Cerebellar nuclear complex (tissue), 1 donor: ENCODE results near the gene RNF26.
"Not testable (repeated sequence)": the region's sequence is repeated elsewhere in the genome, so short reads cannot be mapped to it uniquely, and the experiment has no call there.

ENCODE experiments used
- DNase-seq, 2 experiments: peaks; one replicate each; lab custom pipeline; 2025; lab: John Stamatoyannopoulos, UW

RNF26 gene

DNA sequence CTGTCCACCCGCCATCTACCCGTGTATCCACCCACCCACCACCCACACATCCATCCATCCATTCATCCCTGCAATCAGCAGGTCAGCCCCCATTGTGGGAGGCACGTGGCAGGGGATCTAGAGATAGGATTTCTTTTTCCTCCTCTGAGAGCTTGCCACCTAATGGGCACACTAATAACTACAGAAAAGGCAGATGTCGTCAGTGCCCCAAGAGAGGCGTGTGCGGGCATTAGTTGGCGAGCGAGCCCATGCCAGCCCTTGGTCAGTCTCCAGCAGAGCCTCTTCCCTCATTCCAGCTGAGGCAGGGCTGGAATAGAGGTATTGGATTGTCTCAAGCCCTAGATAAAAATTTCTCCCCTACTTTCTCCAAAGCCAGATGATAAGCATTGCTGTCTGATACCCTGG lies 37.5 kb downstream of the RNF26 start:
- no peak for DNase-seq

DNA sequence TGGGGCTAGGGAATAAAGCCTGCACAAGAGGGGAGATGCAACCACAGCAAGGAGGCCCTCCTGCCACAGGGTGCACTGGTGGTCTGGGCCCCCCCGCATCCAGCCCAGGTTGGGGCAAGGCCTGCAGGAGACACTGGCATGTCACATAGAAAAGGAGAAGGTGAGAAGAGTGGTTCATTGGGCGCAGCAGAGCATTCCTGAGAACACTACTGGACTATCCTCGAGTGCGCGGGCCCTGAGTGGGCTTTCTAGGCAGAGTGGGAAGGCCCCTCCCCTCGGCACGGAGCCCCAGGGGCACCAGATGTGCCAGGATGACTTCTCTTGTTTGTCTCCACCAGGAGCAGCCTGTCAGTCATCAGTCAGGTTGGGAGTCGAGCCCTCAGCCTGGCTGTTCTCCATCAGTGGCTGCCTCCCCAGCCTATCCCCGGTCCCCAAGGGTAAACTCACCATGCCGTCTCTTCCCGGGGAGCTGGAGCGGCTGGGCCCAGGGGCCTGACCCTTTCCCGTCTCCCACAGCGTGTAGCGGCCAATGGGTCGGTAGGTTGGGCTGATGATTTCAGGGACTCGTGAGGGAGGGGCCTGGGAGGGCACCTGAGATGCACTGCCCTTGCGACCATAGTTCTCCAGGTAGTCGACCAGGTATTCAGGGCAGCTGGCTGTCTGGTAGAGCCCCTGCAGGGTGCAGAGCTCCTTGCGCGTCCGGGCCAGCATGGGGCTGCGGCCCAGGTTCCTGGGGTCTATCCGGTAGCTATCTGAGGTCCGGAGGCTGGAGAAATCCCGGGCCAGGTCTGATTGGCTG lies 38.1 kb downstream of the RNF26 start:
- DNase-seq, result no peak

DNA sequence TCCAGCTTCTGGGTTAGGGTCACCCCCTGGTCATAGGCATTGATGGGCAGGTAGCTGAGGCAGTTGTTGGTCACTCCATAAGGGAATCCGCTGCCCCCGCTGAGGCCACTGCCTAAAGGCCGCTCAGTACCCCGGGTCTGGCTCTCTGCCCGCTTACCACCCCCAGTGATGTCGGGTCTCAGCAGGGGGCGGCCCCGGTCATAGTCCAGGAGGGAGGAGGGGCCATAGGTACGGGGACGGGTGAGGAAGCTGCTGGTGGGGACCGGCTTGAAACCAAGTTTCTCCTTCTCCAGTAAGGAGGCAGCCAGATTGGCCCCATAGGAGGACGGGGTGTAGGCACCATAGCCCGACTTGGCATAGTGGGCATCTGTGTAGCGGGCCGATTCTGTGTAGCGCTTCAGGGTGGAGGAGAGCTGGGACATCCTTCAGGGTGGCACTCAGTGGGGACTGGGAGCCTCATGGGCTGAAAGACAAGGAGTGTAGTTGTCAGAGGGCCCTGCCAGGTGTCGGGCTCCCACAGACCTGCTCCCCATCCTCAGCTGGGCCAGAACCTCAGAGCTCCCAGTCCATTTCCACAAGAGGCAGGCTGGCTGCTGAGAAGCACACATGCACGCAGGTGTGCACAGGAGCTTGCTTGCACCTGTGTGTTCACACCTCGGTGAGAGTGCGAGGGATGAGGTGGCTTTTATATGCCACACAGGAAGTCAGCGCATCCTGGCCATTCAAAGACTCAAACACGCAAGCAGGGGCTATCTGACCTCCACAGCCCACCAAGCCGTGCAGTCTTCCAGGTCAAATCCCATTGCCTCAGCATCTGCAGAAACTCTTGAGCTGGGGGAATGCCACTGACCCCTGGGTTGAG lies 39.0 kb downstream of the RNF26 start:
- no peak for DNase-seq

DNA sequence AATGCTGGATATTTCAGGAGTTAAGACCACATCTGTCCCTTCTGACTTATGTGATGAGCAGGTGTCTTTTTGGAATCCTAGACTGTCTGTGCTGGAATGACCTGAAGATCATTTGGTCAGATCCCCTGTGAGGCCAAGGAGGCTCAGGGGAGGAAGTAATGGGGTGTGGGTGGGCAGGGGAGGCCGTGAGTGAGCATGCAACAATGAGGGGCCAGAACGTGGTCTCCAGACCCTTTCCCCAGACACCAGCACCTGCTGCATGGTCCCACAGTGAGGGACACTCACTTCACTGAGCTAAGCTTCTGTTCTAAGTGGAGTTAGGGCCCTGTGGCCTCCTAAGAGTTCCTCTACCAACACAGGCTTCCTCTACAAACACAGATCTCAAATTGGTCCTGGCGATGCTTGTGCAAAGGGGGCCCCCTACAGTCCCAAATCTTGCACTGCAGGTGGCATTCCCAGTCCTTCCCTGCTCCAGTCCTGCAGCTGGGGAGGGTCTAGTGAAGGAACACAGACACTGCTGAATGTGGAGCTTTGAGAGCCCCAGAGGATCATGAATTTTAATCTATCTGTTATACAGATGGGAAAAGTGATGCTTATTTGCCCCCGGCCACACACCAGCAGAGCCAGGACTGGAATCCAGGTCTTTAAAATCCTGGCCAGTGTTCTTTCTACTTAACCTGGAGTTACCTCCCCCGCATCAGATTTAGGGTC lies 39.7 kb downstream of the RNF26 start:
- peak in 1 of 2 experiments; percentile 37 for DNase-seq

DNA sequence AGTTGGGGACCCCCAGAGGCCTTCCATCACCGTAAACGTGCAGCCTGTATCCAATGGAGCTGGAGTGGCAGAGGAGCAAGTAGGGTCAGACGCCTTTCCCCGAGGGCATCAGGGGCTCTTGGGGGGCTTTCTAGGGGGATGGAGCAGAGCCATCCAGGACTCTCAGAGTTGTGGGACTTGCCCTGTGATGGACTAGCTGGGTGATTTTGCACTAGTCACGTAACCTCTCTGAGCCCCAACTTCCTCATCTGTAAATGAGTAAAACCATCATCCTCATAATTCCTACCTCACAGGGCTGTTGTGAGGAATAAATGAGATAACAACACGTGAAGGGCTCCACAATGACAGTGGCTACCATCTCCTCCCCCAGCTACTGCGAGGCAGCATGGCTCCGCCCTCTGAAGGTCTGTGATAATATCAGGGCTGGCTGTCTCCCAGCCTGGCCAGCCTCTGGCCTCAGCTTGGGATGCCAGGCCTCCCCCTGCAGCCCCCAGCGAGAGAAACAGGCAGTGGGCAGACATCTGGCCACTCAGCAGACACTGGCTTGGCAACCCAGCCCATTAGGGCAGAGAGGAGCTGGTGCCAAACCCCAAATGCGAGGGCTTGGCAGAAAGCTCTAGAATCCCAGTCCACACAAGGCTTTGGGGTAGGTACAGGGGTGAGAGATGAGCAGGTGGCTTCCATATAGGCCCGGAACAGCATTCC lies 40.5 kb downstream of the RNF26 start:
- DNase-seq, result no peak

DNA sequence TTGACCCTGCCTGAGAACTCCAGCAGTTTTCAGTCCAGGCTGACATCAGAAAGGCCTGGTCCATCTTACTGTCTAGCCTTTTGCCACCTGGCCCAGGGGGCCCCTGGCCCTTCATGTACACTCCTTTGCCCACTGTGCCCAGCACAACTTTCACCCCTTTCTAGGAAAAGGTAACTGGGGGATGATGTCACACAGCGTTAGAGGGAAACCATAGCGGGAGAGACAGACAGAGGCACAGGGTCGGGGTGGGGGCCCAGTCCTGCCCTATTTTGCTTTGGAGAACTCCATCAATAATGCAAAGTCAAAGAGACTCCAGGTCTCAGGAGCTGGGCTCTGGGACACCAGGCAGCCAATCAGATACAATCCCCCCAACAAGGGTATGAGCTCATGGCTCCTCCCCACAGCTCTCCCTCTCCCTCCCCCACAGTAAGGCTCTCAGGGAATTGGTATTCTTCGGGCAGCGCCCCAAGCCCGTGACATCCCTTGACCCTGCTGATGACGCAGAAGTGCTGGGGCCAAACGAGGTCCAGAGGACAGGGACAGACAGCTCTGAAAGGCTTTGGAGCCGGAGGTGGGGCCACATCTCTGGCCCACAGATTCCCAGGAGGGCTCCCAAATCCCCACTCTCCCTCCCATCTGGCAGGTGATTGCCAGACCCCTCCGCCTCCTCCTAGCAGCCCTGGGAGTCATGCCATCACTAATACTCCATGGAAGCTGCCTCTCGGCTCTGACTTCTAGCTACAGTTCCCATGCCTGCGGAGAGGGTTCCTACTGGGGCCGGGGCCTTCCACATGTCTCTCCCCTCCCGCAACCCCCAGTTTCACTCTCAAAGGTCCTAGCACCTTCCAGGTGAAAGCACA lies 41.2 kb downstream of the RNF26 start:
- no peak for DNase-seq

DNA sequence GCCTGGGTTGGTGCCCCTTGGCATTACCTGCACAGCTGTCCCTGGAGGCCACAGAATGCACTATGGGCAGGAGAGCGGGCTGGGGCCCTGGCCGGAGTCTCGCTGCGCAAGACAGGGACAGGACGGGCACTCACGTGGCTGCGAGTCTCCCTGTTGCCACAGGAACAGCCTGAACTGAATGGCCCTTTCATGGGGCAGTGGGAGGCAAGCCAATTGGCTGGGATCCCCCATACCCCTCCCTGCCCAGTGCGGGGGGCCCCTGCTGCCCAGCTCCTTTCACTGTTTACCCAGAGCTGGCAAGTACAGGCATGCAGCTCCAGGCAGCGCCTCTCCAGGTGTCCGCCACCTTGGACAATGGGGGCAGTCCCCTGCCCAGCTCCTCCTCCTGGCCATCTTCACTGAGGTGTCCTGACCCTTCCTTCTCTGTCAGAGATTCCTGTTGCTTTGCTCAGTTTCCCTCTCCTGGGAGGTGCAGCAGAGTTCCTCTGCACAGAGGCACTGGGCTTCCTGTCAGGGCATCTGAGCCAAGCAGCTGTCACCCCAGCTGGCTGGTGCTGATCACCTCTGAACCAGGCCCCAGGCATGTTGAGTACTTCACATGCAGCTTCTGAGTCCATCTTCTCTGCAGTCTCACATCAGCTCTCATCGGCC lies 42.0 kb downstream of the RNF26 start:
- no peak for DNase-seq

DNA sequence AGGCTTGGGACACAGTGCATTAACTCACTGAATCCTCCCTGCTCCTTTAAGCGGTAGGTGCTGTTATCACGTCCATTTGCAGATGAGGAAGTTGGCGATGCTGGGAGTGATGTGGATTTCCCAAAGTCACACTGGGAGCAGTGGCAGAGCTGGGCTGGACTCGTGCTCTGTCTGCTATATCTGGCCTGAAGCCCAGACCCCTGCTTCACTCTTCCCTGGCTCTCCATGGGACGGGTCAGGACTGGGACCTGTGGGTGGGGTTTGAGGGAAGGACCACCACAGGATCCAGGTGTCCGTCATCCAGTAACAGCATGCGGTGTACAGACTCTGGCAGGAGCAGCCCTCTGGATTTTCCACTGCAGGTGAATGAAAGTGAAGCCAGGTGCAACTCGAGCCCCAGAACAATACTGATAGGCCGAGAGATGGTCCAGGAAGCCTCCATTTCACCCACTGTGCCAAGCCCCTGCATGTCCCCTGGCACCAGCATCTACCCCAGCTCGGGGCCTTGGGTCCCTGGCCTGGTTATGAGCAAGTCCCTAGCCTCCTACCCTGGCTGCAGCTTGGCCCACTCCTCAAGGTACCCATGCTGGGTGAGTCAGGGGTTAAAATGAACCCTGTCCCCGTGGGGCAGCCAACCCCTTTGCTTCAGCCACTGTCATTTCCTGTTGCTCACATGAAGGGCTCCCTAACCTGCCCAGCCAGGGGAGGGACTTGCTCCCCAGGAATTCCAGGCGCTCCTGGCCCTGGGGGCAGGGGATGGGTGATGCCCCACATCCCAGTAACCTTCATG lies 43.0 kb downstream of the RNF26 start:
- DNase-seq, result no peak

DNA sequence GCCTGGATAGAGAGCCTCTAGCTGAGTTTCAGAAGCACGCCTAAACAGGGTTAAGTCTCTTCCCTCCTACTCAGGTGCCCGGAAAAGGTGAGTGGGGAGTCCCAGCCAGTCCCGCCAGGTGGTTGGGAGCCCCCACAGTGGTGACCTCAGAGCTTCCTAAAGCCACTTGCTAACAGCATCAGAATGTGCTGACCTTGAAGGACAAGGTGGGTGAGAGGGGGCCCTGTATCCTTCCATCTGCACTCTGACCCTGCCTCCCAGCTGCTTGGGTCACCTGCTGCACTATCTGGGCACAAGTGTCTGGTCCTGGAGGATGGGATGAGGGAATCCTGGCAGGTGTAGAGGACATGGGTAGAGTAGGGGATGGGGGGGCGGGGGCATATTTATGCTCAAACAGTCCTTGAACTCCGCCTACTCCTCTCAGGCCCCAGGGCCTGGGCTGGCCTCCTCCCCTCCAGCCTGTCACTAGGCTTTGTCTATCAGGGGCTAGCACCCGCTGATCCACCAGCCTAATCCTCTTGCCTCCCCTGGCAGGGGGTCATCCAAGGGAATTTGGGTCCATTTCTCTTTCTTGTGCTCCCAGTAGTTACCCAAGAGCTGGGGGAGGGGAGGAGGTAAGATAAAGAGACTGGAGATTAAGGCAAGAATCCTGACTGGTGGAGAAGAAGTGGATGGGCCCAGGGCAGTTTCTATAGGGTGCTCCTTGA lies 43.8 kb downstream of the RNF26 start:
- no peak for DNase-seq

DNA sequence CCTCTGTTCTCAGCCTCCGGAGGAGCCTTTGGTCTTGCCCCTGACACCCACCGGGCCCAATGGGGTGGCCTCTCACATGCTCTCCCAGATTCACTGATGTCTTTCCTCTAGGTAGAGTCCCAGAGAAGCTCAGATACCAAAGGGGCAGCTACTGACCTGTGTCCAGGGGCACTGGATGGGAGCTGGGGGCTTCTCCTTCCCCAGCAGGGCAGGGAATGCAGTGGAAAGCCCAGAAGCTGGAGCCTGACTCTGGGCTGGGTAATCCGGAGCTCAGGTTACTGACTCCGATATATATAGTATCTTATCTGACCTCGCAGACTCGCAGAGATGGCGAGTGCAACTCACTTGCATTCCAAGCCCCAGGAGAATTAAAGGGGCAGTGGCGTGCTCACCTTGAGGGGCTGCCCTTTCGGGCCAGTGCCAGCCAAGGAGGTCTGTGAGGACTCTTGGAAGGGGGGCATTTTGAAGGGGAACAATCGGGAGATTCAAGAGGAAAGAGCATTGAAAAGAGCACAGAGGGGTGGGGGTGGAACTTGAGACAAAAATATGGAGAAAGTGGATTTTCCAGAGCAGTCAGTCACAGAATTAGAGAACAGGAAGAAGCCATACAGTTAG lies 44.6 kb downstream of the RNF26 start:
- DNase-seq, result no peak

DNA sequence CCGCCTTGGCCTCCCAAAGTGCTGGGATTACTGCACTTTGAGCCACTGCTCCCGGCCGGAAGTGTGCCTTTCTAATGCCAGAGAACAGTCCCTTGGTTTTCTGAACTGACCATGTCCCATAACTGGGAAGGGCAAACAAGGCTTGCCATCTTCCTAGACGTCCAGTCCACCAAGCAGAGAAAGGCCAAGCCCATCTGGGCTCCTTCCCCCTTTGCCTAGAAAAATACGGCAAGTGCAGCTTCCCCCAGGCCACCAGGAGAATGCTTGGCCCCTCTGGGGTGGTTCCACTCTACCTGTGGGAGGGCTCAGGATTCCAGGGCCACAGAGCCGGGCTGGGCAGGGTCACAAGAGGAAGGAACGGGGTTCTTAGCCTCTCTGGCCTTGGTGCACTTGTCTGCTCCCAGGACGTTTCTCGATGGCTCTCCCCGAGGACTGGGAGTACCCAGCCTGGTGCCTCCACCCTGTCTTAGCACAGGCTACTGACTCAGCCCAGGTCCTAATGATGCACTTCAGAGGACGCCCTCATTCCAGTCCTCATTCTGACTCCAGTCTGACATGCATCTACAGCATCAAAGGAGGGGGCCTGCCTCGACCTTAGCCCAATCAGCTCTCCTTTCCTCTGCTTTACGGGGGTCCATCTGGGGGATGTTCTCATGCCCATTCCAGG lies 46.0 kb downstream of the RNF26 start:
- no peak for DNase-seq

DNA sequence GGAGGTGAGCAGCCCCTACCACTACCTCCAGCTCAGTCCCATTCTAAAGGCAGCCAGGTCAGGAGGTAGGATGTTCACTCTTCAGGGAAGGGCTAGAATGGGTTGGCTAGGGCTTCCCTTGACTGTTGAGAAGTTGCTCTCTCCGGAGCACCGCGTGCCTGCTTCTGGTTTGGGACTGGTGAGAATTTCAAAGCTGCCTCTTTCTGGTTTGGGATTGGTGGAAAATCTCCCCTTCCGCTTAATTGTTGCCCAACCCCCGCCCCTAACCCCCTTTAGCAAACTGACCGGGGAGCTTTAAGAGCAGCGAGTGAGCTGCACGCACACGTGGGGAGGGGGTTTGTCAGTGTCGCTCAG lies 46.5 kb downstream of the RNF26 start:
- DNase-seq, result no peak

DNA sequence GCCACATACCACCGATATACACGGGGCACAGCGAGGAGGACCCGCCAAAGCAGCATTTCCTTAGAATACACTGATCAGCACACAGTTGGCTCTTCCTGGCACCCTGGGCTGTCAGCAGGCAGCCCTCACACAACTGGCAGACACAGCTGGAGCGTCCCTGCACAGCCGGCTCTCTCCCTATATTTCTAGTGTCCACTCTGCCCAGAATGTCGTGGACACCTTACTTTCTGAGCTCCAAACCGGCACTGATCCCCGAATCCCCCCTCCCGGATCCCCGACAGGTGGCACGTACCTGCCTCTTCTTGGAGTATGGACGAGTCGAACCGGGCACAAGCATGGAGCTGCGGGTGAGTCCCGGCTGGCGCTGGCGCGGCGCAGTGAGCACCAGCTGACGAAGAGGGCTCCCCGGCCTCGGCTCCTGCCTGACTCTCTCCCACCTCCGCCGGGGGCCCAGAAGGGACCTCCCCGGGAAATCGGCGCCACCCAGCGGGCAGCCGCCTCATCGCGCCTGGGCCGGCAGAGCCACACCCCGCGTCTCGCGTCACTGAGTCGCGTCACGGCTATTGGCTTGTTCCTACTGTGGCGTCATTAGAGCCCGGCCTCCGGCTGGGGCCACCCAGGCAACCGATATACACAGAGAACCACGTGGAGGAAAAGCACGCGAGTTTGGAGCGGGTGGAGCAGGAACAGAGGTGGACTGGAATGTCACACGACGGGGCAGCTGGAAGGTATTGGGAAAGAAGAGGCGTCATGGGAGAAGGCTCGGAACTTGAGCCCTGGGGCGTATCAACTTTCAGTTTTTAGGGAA lies 47.1 kb downstream of the RNF26 start, which contains the start of gene USP2:
TSS of gene USP2 (minus strand) at position 510 of the 808 bp plus-strand sequence. CDS start 8,210 bp downstream, outside the sequence.
- DNase-seq, result peak; percentile 65 to 97

DNA sequence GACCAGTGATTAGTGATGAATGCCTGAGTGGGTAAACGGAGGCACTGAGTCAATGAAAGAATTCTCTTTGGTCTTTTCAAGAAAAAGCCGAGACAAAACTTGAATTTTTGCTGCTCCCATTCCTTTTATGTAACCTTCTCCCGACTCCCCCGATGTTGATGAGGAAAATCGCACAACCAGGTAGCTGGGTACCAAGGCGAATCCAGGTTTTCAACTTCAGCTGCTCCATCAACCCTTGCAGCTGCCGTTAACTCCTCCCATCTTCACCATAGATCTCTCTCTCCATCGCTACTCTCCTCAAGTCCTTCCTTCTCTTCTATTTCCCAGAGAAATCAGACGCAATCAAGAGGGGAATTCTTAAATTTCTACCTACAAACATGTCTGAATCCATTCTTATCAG lies 47.8 kb downstream of the RNF26 start:
- DNase-seq, result no peak

DNA sequence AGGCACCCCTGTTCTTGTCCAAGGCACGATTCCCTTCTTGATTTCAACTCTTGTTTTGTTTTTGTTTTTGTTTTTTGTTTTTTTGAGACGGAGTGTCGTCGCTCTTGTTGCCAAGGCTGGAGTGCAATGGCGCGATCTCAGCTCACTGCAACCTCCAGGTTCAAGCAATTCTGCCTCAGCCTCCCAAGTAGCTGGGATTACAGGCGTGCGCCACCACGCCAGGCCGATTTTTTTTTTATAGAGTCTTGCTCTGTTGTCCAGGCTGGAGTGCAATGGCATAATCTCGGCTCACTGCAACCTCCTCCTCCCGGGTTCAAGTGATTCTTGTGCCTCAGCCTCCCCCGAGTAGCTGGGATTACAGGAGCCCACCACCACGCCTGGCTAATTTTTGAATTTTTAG lies 48.2 kb downstream of the RNF26 start:
- DNase-seq, result not testable (repeated sequence)

DNA sequence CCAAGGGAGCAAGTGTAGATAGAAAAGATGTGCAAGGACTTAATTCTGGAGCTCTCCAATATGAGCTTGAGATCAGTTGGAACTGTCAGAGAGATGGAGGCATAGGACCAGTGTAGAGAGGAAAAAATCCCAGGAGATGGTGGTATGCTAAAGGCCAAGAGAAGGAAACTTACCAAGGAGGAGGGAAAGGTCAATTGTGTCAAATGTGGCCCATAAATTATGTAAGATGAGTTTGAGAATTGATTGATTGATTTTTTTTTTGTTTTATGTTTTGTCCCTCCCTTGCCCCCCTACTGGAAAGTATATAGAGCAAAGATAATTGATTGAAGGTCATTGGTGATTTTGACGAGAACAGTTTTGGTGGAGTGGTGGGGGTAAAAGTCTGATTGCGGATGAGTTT lies 50.0 kb downstream of the RNF26 start:
- DNase-seq, result no peak
